ENCODE results near the gene SLC28A1.

SLC28A1 gene

DNA sequence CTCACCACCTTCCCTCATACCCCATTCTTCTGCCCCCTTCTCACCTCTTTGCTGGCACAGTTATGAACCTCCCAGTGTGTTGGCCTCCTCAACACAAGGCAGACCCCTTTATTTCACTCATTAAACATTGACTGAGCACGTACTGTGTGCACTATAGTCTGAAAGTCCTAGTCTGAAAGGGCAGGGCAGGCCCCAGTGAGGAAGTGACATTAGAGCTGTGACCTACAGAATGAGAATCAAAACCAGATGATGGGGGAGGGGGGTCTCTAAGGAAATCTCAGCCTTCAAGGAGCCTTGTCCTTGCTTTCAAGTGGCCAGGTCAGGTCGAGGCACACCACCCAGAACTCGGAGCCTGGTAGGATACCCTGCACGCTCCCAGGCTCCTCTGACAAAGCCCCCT is 3.5 kb downstream of the SLC28A1 start:
- DNase-seq, result no peak

DNA sequence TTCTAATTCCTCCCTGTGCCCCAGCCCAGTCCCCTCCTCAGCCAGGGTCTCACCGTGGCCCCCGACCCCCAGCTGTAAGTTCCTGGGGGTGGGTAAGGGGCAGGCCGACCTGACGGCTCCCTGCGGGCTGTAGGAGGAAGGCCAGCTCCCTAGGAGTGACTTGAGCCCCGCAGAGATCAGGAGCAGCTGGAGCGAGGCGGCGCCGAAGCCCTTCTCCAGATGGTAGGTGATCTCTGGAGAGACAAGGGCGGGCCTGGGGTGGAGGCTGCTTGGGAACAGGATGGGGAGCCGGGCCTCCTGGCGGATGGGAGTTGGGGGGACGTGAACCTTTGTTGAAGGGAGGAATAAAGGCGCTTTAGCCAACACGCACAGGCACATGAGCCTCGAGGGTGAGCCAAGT is 4.2 kb downstream of the SLC28A1 start:
- DNase-seq, result no peak

DNA sequence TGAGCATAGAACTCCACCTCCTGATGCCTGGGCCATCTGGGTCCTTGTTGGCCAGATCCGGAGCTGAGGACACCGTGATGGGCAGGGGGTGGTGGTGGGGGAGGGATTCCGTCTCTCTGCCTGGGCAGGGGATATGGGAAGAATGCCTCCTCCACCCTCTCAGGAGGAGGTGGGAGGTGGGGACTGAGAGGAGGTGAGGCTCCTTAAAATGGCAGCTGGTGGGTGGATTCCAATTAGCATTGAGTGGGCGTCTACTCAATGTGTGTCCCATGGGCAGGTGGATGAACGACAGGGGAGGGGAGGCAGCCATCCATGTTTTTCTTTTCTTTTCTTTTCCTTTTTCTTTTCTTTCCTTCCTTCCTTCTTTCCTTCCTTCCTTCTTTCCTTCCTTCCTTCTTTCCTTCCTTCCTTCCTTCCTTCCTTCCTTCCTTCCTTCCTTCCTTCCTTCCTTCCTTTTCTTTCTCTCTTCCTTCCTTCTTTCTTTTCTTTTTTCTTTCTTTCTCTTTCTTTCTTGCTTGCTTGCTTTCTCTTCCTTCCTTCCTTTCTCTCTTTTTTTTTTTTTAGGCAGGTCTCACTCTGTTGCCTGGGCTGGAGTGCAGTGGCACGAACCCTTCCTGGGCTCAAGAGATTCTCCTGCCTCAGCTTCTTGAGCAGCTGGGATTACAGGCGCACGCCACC is 5.0 kb downstream of the SLC28A1 start:
- no peak for DNase-seq

DNA sequence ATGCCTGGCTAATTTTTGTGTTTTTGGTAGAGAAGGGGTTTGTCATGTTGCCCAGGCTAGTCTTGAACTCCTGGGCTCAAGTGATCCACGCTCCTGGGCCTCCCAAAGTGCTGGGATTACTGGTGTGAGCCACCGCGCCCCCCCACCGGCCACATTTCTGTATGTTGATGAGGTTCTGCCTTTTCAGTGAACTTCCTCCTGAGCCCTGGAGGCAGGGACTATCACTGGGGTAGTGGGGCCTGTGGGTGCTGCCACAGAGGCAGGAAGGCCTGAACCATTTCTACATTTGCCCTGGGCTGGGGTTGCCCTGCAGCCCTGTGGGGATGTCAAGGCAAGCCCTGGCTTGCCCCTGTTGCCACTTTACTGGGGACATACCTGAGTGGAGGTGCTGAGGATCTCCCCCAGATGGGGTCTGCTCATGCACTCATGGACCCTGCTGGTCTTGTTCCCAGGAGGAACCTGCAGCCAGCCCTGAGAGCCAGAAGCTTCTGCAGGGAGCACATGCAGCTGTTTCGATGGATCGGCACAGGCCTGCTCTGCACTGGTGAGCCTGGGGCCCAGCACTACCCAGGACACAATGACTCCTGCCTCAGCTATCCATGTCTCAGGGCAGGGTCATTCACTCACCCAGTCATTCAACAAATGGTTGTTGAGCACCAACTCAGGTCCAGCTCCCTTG is 5.7 kb downstream of the SLC28A1 start:
- DNase-seq, result no peak

DNA sequence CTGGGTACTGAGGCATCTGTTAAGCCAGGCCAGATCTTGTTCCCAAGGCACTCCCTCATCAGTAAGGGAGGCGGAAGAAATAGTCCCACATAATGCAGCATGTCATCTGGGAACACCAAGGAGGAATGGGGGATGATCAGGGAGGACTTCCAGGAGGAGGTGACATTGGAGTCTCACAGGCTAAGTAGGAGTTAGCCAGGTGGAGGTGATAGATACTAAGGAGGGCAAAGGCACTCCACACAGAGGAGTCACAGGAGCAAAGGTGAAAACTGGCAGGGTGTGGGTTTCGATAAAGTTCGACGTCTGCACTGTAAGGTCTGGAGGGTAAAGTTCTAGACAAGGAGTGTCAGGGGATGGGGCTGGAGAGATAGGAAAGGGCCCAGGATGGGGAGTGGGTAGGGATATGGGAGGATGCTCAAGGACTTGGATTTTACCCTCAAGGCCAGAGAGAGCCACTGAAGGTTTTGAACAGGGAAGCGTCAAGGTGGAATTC is 6.3 kb downstream of the SLC28A1 start:
- no peak for DNase-seq

DNA sequence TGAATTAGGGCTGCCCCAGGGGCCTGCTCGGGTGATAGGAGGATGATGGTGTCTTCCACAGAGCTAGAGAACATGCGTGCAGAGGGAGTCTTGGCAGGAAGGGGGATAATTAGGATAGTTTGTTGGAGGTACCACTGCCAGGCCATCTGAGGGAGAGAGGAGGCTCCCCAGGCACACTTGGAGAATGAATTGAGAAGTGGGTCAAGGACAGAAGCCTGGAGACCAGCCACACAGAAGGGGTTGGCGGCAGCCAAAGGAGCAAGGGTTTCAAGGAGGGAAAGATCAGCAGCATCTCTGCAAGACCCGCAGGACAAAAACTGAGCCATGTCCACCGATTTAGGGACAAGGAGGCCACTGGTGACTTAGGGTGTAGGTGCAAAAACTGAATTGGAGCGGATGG is 6.9 kb downstream of the SLC28A1 start:
- DNase-seq, result no peak

DNA sequence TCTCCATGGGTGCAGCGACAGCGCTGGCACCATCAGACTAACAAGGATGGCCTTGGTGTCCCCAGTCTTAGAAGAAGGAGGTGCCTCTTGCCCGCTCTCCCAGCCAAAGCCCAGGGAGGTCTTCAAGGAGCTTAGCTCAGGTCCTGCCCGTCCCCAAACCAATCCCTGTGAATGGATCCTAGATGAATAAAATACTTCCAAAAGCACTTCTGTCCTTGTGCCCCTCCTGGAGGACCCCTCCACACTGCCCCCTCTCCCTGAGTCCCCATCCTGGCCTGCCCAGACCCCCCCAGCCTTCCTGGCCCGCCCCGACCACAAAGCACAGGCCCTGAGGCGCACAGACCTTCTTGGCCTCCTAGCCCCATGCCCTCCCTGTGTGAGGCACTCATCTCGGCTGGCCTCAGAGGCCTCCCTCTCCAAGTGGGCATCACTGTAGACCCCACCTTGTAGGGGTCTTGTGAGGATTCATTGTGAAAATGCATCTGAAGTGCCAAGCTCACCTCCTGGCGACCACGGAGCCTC is 8.4 kb downstream of the SLC28A1 start:
- DNase-seq, result no peak

DNA sequence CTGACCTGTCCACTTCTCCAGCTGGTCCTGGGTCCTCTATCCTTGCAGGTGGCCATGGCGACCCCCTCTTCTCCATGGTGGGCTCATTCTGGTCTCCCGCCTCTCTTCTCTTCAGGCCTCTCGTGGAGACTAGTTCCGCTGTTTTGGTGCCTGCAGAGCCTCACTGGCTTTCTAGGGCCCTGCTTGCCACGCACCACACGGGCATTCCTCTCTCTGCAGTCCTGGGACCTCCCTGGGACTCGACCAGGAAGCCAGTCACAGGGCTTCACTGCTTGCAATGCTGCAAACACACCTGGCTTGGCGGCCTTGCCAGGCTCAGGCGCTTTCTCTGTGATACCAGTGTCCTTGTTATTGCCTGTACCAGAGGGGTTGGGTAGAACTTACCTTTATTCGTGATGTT is 9.1 kb downstream of the SLC28A1 start:
- no peak for DNase-seq

DNA sequence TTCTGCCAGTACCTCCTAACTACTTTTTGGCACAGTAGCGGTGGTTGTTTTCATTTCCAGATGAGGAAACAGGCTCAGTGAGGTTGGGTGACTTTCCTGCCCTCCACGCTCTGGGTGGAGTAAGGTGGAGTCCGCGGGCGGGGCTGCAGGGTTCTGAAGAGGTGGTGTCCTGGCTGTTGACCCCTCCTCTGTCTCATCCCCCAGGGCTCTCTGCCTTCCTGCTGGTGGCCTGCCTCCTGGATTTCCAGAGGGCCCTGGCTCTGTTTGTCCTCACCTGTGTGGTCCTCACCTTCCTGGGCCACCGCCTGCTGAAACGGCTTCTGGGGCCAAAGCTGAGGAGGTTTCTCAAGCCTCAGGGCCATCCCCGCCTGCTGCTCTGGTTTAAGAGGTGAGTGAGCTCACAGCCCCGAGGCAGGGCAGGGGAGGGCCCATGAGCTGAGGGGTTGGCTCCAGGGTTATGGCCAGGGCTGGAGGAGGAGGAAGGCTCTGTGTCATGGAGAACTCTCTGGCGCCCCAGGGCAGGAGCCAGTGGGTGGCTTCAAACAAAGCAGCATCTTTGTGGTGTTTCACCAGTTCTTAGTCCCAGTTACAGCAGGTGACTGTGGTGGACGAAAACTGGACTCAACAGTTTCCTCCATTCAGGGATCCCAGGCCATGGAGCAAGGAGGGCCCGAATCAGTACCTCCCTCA is 10.4 kb downstream of the SLC28A1 start:
- no peak for DNase-seq

DNA sequence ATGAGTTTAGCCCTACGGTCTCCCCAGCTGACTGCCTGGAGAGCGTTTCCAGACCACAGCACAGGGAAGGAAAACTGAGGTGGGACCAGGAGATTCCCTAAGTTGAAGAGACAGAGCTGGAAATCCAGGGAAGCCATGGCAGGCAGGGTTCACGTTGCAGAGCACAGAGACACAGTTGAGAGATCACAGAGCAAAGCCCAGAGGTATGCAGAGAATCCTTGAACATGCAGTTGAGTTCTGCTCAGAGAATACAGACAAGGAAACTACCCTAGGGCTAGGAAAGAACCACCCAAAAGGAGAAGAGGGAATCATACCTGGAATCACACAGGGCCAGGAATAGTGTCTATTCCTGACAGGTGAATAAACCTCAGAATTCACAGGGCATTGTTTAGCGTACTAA is 14.3 kb downstream of the SLC28A1 start:
- no peak for DNase-seq

DNA sequence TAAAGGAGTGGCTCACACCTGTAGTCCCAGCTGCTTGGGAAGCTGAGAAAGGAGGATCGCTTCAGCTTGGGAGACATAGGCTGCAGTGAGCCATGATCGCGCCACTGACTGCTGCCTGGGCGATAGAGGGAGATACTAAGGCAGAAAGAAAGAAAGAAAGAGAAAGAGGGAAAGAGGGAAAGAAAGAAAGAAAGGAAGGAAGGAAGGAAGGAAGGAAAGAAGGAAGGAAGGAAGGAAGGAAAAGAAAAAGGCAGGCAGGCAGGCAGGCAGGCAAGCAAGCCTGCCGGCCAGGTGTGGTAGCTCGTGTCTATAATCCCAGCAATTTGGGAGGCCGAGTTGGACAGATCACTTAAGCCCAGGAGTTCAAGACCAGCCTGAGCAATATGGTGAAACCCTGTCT is 15.3 kb downstream of the SLC28A1 start:
- no peak for DNase-seq

DNA sequence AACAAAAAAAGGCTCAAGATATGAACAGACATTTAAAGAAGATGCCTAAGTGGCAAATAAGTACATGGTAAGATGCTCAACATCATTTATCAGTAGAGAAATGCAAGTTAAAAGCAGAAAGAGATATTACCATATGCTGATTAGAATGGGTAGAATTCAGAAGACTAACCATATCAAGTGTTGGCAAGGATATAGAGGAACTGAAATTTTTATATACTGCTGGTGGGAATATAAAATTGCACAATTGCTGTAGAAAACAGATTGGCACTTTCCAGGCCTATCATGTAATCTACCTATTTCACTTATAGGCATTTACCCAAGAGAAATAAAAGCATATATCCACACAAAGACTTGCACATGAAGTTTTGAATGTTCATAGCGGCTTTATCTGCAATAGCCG is 17.1 kb downstream of the SLC28A1 start:
- no peak for DNase-seq

DNA sequence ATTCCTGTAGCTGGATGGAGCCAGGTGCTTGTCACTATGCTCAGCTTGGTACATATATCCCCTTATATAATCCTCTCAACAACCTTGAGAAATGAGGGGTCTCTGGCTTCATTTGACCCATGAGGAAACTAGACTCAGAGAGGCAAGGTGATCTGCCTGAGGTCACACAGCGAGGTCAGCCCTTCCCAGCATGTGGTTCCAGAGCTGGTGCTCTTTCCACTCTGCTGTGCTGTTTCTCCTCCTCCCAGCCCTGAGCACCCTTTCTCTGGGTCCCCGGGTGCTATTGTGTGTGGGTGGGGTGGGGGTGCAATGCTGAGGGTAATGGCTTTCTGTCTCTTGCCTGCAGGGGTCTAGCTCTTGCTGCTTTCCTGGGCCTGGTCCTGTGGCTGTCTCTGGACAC is 19.3 kb downstream of the SLC28A1 start:
- DNase-seq, result no peak

DNA sequence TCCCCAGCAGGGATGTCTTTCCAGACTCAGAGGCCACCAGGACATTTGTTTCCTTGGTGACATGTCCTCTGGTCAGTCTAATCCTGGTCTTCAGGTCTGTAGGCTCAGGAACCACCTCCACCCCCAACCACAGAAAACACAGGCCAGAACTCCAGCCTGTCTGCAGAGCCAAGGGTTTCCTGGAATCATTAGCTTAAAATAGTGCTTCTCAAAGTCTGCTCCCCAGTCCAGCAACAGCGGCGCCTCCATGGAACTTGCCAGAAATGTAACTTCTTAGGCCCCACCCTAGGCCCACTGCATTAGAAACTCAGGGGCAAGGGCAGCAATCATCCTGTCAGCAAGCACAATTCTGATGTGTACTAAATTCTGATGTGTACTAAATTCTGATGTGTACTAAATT is 20.0 kb downstream of the SLC28A1 start:
- no peak for DNase-seq

DNA sequence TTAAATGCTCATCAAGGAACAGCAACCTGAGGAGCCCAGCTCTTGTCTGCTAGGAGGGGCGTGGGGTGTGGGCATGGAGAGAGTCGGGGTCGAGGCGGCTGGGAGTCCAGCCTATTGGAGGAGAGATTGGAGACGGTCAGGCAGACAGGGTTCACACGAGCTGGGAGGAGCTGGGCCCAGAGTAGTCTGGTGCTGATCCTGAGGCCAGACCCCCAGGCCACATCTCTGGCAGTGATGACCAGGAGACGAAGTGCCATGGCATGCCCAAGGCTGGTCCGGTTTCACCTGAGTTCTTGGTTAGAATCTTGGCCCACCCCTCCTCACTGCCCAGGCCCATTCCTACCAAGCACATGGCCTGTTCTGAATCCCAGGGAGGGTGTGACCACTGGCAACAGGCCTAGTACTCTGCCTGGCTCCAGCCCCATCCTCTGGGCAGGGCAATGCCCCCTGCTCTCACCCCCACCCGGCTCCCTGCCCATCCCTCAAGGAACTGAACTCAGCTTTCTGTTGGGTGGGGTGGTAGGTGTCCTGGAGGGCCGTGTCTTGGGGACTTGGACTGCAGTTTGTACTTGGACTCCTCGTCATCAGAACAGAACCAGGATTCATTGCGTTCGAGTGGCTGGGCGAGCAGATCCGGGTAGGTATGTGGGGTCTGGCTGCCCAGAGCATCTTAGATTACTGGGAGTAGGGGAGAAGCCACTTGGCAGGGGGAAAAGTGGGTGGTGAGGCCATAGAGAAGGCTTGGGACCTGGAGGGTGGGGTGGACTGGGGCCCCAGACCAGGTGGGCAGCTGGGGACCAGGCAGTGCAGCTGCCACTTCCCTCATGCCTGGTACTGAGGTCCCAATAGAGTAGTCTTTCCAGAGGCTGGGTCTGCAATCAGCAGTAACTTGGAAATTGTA is 20.8 kb downstream of the SLC28A1 start:
- no peak for DNase-seq

DNA sequence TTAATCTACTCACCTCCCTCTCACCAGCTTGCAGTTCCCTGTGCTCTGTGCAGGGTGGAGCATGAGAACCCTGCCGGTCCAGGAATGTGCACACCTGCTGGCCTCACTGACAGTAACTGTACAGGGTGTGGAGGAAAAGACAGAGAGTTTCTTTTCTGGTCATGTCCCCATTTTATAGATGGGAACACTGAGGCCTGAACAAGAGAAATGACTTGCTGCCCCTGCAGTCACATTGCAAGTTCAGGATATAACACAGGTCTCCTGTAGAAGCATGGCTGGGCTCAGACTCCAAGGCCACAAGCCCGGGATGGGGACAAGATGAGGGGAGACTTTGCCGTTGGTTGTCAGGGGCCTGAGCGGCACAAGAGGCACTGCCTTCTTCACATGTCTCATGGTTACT is 23.3 kb downstream of the SLC28A1 start:
- DNase-seq, result no peak

DNA sequence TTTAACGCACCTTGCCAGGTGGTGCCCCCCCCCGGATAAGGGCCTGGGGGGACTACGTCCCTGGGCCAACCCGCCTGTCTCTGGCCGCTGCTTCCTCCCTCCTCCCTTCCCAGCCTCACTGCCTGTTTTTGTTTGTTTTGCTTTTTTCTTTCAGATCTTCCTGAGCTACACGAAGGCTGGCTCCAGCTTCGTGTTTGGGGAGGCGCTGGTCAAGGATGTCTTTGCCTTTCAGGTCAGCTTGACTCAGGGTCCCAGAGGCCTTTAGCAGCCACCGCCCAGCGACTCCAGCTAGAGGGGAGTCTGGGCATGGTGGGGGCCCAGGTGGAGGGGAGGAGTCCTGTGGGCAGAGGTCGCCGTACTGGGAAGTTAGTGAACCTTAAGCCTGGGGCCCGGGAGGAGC is 24.1 kb downstream of the SLC28A1 start:
- DNase-seq, result no peak

DNA sequence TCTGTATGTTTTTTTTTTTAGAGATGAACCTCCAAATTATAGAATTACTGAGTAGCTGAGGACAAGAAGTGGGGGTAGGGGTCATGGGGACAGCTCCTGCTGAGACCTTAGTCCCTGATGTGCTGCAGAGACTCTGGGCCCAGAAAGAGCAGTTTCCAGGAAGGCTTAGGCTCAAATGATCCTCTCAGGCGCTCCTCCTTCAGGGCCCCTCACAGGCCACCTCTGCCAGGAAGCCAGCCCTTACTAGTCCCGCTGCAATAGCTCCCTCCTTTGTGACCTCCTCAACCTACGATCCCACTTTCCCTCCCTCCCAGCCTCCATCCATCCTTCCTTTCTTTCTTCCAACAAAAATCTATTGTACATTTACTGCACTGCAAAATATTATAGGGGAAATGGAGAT is 24.6 kb downstream of the SLC28A1 start:
- DNase-seq, result no peak

DNA sequence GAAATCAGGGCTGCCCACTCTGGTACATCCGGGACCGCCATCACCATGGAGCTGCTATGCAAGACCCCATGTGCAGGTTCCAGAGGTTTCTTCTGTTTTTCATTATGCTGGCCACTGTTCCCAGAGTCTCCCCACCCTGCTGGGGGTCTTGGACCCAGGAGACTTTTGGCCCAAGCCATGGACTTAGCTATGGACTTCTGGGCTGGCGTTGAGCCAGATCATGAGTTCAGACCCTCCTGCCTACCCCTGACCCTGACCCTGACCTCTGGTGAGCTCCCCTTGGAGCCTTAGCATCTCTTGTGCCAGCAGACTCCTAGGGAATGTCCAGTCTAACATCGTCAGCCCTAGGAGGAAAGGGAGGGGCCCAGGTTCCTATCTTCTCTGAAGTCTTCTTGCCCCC is 25.3 kb downstream of the SLC28A1 start:
- DNase-seq, result no peak

DNA sequence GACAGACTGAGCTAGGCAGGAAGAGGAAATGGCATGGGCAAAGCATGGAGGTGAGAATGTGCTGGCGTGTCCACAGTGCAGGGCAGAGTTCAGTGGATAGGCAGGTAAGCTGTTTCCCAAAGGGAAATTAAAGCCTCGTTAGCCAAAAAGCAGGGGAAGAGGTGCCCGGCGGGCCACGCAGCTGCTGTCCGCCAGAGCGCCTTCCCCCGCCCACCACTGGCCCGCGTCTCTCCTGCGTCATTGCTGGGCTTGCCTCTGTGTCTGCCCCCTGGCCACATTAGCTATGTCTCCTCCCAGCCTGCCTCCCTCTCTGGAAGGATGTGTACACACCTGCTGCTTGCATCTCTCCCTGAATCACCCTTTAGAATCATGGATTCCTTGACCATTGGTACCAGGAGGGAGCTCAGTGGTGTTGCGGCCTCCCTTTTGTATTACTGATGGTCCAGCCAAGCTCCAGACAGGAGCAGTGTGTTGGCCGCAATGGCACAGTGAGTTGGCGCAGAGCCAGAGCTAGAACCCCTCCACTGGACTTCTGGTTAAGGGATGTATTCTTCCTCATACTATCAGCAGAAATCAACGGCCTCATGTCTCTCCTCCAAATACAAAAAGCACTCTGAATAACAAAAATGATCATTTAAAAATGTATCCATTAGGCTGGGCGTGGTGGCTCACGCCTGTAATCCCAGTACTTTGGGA is 26.6 kb downstream of the SLC28A1 start:
- DNase-seq, result no peak

DNA sequence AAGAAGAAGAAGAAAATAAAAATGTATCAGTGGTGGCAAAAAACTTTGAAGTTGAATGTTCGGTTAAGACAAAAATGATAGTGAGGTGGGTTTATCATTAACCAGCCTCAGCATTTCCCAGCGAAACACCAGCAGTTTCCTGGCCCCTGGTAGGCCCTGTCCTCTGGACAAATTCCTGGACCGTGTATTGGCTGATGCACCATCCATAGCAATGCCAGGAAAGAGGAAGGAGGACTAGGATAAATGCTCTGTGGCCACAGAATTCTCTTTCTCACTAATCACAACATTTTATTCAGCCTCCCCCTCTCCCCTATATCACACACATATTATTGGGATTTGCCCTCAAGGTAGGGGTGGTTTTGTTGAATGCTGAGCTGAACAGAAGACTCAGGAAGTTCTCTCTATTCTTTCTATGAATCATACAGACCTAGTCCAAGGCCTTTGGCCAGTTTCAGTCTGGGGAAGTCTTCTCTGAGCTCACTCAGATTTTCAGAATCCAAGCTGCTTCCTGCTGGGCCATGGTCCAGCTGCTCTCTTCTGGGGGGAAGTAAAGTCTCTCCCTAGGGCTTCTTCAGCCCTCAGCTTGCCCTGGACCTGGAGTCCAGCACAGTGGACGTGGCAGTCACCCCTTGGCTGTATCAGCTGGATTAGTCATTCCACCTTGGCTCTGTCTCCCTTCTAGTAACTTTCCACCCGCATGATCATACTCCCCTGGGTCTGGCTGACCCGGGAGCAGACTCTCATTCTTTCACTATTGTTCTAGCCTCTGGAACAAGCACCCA is 27.6 kb downstream of the SLC28A1 start:
- DNase-seq, result no peak

DNA sequence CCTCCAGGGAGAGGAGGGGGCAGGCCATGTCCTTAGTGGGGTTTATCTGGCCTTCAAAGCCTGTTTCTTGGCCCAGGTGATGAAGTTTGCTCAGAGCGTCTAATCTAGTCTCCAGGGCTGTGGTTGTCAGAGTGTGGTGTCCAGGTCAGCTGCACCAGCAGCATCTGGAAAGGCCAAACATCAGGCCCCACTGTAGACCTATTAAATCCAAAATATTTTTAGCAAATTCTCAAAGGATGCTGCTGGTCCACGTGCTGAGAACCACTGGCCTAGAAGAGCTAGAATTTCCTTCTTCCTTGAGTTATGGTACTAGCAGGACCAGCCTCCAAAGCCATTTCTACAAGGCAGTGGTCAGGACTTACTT is 28.9 kb downstream of the SLC28A1 start:
- no peak for DNase-seq
